T-cell (primary cell): ENCODE data around the gene CXCR5. TPM values are rescaled to one million over a fixed set of nuclear protein-coding genes. Genes with fewer than 3 reads are reported as not detected.

ENCODE experiments used
- ATAC-seq, 4 experiments: fragments of 200-7000 bp in 3 of 4; fragments of 150-1000 bp in 1 of 4; cut with Tn5 transposase; replicated peaks in 1 of 4; 1 replicate in 3 of 4; 2 replicates in 1 of 4; pipeline ENCODE4 v1.10.0; 2021; ENCODE audit warnings: moderate library complexity in 3 of 4, mild to moderate bottlenecking in 2 of 4, moderate number of reproducible peaks in 1 of 4
- CTCF ChIA-PET, 2 donors: fragments of 300-600 bp; sonication (Branson Sonifier 250); formaldehyde crosslinking; loops; one replicate each; lab custom pipeline; 2022; ENCODE audit warnings: antibody characterized with exemption in 2 of 2; lab: Charles Lee
- POLR2A ChIA-PET, 2 donors: fragments of 300-600 bp; sonication (Branson Sonifier 250); formaldehyde crosslinking; loops; one replicate each; lab custom pipeline; 2022; ENCODE audit warnings: antibody characterized with exemption in 2 of 2; lab: Charles Lee
- DNase-seq, 35 experiments: peaks; one replicate each; pipeline versions ENCODE4 v3.0.0 to v3.0.0-alpha.2; 2013 to 2023
- H3K27ac ChIP-seq: one replicate; pipeline ENCODE4 v1.5.1; 2013; ENCODE audit warnings: low read length
- H3K27me3 ChIP-seq, 2 experiments: replicated peaks in 1 of 2; 1 replicate in 1 of 2; 2 replicates in 1 of 2; pipeline versions ENCODE4 v1.6.1 to v1.7.0; 2013; ENCODE audit warnings: low read length in 1 of 2, mixed read lengths in 1 of 2; ENCODE audit not compliant: control insufficient read depth in 2 of 2, insufficient read depth in 2 of 2; ENCODE audit errors: extremely low read depth in 1 of 2
- H3K36me3 ChIP-seq, 2 donors: 1 replicate in 1 of 2; 2 replicates in 1 of 2; pipeline versions ENCODE4 v1.6.1 to v1.7.0; 2013; ENCODE audit warnings: low read length in 1 of 2; ENCODE audit not compliant: control insufficient read depth in 2 of 2, insufficient read depth in 1 of 2; ENCODE audit errors: extremely low read depth in 1 of 2
- H3K4me1 ChIP-seq, 2 experiments: 1 replicate in 1 of 2; 2 replicates in 1 of 2; pipeline versions ENCODE4 v1.6.1 to v1.7.0; 2013; ENCODE audit warnings: low read length in 2 of 2, mixed read lengths in 1 of 2; ENCODE audit not compliant: insufficient read depth in 2 of 2, control insufficient read depth in 1 of 2; ENCODE audit errors: extremely low read depth in 1 of 2
- H3K4me3 ChIP-seq, 2 donors: 1 replicate in 1 of 2; 2 replicates in 1 of 2; pipeline versions ENCODE4 v1.5.1 to v1.7.0; 2013; ENCODE audit warnings: mild to moderate bottlenecking in 2 of 2, low read length in 1 of 2, moderate library complexity in 1 of 2; ENCODE audit not compliant: control insufficient read depth in 1 of 2; ENCODE audit errors: extremely low read depth in 1 of 2
- H3K9me3 ChIP-seq: 2 replicates; pipeline ENCODE4 v1.7.0; 2013
- H3K27ac Mint-ChIP-seq, 2 donors: one replicate each; pipeline ENCODE4 v1.8.0; 2020 to 2021; ENCODE audit warnings: mild to moderate bottlenecking in 2 of 2, mixed read lengths in 2 of 2
- H3K27me3 Mint-ChIP-seq, 2 donors: one replicate each; pipeline ENCODE4 v1.8.0; 2021 to 2022; ENCODE audit warnings: mixed read lengths in 2 of 2
- H3K36me3 Mint-ChIP-seq: one replicate; pipeline ENCODE4 v1.8.0; 2021; ENCODE audit warnings: mixed read lengths
- H3K4me1 Mint-ChIP-seq, 3 donors: one replicate each; pipeline ENCODE4 v1.8.0; 2020 to 2022; ENCODE audit warnings: mixed read lengths in 3 of 3, mild to moderate bottlenecking in 1 of 3
- H3K4me3 Mint-ChIP-seq, 3 donors: one replicate each; pipeline ENCODE4 v1.8.0; 2020 to 2022; ENCODE audit warnings: mild to moderate bottlenecking in 3 of 3, mixed read lengths in 3 of 3, moderate library complexity in 3 of 3
- H3K9me3 Mint-ChIP-seq, 3 donors: one replicate each; pipeline ENCODE4 v1.8.0; 2020 to 2022; ENCODE audit warnings: mixed read lengths in 3 of 3
- WGBS: methylation state at CpG from one replicate; pipeline ENCODE4 v1.1.5; 2013; ENCODE audit warnings: missing lambda C conversion rate; ENCODE audit not compliant: insufficient coverage; 5-methylcytosine and 5-hydroxymethylcytosine counted together
- total RNA-seq, 35 experiments: library from RNA in 6 of 35; stranded (reverse) in 6 of 35; fragments of 120-200 nt in 1 of 35; gene quantifications; one replicate each; pipeline versions ENCODE4 v1.2.1 to v1.2.4 and lab custom pipeline; 2013 to 2026

The CXCR5 gene
- total RNA-seq, 5 donors from 2014 or later (not counting 1 experiment from before 2014, with no cell fraction given): 4.7 to 10.6 (median 6.3) TPM

GRCh38 chr11:118947091-118947490 lies 63.4 kb downstream of the CXCR5 start:
- H3K27me3 ChIP-seq: peaks cover 0 to 4% of the 10 kb centered on the region in 2 experiments
- Mint-ChIP-seq H3K36me3 (no peaks in the 10 kb centered on the region), H3K4me1 (peaks cover 9 to 14% (median 14%) of the 10 kb centered on the region in 3 donors), H3K4me3 (no peak overlapping the region), H3K27me3 (peaks cover 0 to 2% of the 10 kb centered on the region in 2 donors), H3K27ac (no peak overlapping the region), H3K9me3 (no peaks in the 10 kb centered on the region)
- CTCF ChIA-PET: interaction anchor here in 1 of 2 donors (0.5 to 0.7 kb wide), 3 partner anchors 16 to 155 kb away, joined by 3 to 4 read pairs (median 3); no protein-coding TSS in a partner anchor
- ATAC-seq (no peak), DNase-seq (no peak)
- no CpG with 5 or more reads among the region's 2 CpGs for WGBS
- no peaks in the 10 kb centered on the region for H3K36me3 ChIP-seq
- no peak overlapping the region for H3K27ac ChIP-seq
- POLR2A ChIA-PET: no interaction called here
- no peak overlapping the region for H3K4me3 ChIP-seq
- H3K4me1 ChIP-seq: peaks cover 2 to 6% of the 10 kb centered on the region in 2 experiments
- no peaks in the 10 kb centered on the region for H3K9me3 ChIP-seq

Other genes starting within 250 kb of the CXCR5 start
- gene TREH, start 204.2 kb upstream of the CXCR5 start, total RNA-seq: not detected
- 100 to 1,000 TPM; 220 to 312 (median 244) TPM for gene DDX6, start 92.7 kb upstream of the CXCR5 start, total RNA-seq
- 100 to 1,000 TPM; 229 to 331 (median 308) TPM for gene BCL9L, start 42.0 kb downstream of the CXCR5 start, total RNA-seq
- under 1 TPM in 1 of 5 donors, not detected in 4; 0.32 TPM for gene UPK2, start 72.4 kb downstream of the CXCR5 start, total RNA-seq
- gene FOXR1, start 87.9 kb downstream of the CXCR5 start, total RNA-seq: not detected
- gene CENATAC, start 114.2 kb downstream of the CXCR5 start, total RNA-seq: 100 to 1,000 TPM; 104 to 121 (median 118) TPM
- gene RPS25, start 134.5 kb downstream of the CXCR5 start, total RNA-seq: 1,000 to 10,000 TPM; 1,733 to 2,728 (median 2,161) TPM
- 10 to 100 TPM; 65.0 to 78.5 (median 74.3) TPM for gene TRAPPC4, start 134.9 kb downstream of the CXCR5 start, total RNA-seq
- 10 to 100 TPM in 4 of 5 donors, 1 to 10 TPM in 1; 8.9 to 18.0 (median 15.4) TPM for gene SLC37A4, start 147.0 kb downstream of the CXCR5 start, total RNA-seq
- 100 to 1,000 TPM in 4 of 5 donors, 10 to 100 TPM in 1; 91.2 to 113 (median 112) TPM for gene HYOU1, start 173.3 kb downstream of the CXCR5 start, total RNA-seq
- 10 to 100 TPM; 59.5 to 69.8 (median 62.6) TPM for gene VPS11, start 183.9 kb downstream of the CXCR5 start, total RNA-seq
- 10 to 100 TPM in 3 of 5 donors, 1 to 10 TPM in 2; 6.7 to 17.8 (median 12.3) TPM for gene HMBS, start 201.0 kb downstream of the CXCR5 start, total RNA-seq
- 10 to 100 TPM; 21.7 to 54.2 (median 43.9) TPM for gene DPAGT1, start 218.0 kb downstream of the CXCR5 start, total RNA-seq
- gene C2CD2L, start 223.5 kb downstream of the CXCR5 start, total RNA-seq: 10 to 100 TPM; 18.9 to 36.4 (median 30.6) TPM
- 10 to 100 TPM; 30.0 to 68.5 (median 56.7) TPM for gene HINFP, start 237.7 kb downstream of the CXCR5 start, total RNA-seq